Fibroblast of peridontal ligament (primary cell): ENCODE results near the gene NSMCE1.

ENCODE experiments used
- DNase-seq: peaks from one replicate; pipeline ENCODE4 v3.0.0-alpha.2; 2010; ENCODE audit errors: extremely low read depth

The NSMCE1 gene

DNA sequence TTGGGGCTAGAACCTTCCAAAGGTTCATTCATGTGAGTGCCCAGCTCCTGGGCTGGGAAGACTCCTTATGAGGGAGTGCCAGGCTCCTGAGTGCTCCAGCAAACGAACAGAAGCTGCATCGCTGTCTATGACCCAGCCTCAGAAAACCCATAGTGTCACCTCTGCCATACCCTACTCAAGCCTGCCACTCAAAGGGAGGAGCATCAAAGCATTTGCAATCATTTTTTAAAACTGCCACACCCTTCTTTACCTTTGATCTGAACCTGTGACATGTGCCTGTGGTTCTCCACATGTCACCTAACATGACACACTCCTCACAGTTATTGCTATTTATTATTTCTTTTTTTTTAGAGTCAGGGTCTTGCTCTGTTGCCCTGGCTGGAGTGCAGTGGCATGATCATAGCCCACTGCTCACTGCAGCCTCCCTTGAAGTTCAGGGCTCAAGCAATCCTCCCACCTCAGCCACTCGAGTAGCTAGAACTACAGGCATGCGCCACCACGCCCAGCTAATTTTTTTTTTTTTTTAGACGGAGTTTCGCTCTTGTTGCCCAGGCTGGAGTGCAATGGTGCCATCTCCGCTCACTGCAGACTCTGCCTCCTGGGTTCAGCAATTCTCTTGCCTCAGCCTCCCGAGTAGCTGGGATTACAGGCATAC is 72.5 kb downstream of the NSMCE1 start:
- no peak for DNase-seq

DNA sequence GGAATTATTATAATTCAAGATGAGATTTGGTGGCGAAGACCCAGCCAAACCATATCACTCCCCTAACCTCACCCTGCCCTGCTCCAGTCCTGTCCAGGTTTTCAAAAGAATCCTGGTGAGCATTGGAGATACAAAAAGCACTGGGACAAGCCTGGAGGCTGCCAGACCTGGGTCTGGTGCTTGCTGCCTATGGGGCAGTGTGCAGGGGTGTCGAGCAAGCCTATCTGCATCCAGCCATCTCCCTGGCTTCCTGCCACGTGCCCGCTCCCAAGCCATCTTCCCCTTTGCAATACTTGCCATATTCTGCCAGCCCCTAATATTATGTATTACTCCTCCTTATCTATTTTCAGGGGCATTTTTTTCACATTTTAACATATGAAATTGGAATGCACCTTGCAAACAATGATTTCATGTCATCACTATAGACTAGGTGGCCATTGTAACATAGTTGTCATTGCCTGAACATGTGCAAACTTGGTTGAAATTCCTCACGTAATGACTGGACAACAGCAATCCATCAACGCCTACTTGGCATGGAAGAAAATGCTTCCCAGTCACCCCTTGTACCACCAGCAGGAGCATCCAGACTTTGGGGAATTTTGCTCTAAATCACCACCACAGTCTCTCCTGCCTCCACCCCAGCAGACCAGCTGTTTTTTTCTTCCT is 73.4 kb downstream of the NSMCE1 start:
- no peak for DNase-seq

DNA sequence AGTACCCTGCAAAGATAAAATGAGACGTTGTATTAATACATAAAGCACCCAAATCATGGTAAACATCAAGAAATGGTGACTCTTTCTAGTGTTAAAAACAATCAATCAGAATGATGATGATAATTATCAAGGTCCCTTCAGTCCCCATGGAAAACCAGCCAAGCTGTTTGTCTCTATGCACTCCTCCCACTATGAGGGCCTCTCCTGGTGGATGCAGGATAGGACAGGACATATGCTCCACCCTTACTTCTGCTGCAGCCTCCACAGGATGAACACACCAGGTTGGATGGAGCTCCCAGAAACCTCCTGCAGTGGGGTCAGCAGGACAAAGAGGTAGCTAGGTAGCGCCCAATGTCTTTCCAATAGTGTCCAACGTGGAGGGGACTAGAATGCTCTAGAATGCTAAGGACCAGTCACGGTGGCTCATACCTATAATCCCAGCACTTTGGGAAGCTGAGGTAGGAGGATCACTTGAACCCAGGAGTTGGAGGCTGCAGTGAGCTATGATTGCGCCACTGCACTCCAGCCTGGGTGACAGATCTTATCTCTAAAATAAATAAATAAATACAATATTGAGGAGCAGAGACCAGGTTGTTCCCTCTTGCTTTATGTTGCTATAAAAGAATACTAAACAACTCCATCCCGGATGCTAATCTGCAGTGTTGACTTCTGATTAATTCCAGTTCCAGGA is 75.1 kb downstream of the NSMCE1 start:
- DNase-seq = no peak

DNA sequence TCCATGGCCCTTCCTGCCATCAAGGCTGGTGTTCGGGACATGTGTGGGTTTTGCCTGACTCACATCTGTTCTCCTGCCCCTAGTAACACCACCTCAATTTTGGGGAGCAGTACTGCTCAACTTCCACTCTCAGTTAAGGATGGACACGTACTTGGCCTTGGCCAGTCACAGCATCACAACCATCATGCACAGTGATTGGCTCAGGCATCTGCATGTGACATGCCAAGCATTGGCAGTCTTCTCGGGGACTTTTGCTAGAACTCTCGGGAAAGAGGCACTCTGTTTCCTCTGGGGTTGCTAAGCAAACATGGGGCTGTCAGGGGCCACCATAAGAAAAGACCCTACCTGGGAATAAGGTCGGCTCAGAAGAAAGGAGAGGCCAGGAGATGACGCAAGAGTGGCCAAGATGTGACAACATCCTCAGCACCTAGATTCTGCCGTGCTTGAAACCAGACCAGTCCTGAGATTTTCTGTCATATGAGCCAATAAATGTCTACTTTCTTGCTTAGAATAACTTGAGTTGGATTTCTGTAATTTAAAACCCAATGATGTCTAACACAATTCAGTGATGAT is 77.1 kb downstream of the NSMCE1 start:
- no peak for DNase-seq

DNA sequence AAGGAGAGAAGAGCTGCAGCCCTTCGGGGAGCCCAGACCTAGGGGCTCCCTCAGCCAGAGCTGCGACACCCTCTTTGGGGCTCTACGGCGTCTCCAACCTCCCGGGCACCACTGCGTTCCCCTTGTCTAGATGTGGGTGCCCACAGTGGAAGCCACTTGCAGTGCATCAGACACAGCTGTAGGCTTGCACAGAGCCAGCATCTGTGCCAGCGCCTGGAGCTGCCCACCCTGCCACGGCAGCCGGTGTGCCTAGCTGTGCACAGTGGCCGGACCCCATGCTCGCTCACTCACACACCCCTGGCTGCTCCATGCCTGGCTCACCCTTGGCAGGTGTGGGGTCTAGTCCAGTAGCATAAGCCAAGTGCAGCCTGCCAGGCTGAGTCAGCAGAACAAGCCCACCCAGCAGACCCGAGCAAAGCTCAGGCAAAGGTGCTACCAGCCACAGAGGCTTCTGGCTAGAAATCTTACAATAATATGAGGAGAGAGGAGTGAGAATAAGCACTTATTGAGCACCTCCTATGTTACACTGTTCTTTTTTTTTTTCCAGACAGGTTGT is 78.2 kb downstream of the NSMCE1 start:
- no peak for DNase-seq

DNA sequence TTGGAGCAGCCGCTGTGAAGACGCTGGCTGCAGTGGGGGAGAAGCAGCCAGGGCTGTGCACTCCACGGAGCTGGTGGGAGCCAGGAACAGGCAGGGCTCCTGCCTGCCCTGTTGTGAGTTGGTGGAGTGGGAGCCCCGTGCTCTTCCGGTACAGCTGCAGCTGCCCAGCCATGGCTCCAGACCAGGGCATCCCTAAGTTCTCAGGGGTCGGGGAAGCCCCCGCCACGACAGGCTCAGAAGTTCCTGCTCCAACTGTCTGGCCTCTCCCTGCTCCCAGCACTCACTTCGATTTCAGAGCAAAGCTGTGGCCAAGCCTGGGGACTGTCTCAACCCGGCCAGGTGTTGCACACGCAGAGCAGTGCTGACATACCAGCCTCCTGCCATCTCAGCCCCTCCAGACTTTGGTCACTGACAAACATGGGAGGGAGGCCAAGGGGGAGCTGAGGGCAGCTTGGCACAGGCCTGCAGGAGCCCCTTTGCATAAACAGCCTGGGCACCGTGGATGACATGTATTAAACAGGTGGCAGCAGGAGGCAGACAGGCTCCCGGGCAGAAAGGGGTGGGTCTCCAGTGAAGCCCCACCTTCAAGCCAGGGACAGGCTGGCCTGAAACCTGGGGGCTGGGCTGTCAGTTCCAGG is 79.1 kb downstream of the NSMCE1 start:
- no peak for DNase-seq

DNA sequence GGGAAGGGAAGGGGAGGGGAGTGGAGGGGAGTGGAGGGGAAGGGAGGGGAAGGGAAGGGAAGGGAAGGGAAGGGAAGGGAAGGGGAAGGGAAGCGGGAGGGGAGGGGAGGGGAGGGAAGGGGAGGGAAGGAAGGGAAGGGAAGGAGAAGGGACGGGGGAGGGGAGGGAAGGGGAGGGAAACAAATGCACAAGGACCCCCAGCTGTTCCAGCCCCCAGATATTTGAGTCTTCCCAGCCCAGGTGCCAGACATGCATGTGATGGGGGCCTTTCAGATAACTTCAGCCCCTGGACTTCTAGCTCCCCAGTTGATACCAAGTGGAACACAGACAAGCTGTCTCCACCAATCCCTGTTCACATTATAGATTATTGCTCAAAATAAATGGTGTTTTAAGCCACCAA is 79.9 kb downstream of the NSMCE1 start:
- DNase-seq = no peak

DNA sequence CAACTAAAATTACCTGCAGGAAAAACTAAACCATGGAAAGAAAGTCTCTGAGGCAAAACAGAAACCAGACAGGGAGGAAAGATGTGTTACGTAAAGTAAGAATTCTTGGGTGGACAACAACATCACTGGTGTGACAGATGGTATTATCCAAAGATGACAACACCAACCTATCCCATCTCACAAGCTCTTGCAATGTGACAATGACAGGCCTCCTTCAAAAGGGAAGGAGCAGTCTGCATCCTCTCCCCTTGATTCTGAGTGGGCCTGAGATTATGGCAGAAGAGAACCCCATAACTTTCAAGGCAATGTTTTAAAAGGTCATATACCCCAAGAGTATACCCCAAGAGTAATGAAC is 82.8 kb downstream of the NSMCE1 start:
- DNase-seq = no peak

DNA sequence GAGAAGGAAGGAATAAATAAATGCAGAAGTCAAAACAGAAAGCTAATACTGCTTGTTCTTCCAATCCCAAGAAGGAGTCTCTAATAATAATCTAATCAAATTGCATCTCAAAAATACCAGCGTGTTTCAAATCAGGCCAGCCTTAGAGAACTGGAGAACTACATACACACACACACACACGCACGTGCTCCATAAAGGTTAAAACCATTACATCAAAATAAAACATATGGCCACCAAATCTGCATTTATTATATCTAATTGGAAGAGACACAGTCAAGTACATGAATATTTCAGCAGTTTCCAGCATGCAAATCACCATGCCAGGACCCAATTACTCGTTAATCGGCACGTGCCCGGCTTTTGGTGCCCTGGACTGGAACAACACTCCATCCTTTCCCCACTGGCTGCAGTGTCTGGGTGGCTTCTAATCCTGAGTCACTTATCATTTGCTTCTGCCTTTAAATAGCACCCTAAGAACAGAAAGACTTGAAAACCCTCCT is 85.6 kb downstream of the NSMCE1 start:
- DNase-seq = no peak

DNA sequence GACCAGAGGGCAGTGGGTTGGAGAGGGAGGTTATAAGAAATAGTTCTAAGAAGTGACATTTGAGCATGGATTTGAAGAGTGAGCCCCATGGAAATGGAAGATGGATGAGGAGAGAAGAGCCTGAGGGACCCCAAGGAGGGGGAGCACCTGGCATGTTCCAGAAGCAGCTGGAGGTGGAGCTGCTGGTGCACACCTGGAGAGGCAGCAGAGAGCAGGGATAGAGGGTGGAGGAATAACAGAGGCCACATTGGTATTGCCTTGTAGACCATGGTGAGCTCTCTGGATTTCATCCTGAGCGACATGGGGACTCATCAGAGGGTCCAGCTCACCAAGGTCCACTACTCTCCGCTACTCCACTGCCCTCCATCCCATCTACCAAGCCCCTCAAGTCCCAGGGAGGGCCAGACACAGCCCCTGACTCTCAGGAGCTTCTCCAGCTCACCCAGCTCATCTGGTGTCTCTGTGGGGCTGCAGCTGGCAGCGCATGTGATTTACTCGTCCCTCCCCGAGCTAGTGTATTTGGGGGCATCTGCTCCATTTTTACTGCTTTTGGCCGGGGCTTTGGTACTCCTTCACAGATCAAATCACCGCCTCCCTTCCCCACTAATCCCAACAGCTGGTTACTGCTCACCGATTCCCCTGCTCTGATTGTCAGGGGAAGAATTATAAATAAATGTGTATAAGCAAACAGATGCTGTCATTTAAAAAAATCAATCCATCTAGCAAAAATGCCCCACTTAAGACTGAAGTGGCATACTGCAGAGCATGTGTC is 87.4 kb downstream of the NSMCE1 start:
- no peak for DNase-seq

DNA sequence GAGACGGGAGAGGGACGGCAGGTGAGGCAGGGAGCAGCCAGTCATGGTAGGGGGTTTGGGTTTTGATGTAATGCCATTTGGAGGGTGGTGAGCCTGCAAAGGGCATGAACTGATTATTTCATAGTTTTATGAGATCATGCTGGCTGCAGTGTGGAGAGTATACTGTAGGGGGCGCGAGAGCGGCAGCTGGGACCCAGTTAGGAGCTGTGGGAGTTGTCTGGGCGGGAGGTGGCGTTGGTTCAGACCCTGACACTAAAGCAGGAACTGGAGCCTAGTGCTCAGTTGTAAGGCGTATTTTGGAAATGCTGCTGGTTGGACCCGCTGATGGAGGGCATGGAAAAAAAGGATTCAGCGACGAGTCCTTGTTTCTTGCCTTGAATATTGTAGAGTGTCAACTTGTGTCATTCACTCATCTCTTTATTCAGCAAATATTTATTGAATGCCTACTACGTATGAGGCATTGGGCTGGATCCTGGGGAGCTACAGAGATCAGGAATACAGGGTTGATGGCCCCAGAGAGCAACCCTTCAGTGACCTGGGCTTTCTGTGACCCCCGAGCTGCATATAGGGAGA is 89.0 kb downstream of the NSMCE1 start:
- DNase-seq = peak; percentile 54

DNA sequence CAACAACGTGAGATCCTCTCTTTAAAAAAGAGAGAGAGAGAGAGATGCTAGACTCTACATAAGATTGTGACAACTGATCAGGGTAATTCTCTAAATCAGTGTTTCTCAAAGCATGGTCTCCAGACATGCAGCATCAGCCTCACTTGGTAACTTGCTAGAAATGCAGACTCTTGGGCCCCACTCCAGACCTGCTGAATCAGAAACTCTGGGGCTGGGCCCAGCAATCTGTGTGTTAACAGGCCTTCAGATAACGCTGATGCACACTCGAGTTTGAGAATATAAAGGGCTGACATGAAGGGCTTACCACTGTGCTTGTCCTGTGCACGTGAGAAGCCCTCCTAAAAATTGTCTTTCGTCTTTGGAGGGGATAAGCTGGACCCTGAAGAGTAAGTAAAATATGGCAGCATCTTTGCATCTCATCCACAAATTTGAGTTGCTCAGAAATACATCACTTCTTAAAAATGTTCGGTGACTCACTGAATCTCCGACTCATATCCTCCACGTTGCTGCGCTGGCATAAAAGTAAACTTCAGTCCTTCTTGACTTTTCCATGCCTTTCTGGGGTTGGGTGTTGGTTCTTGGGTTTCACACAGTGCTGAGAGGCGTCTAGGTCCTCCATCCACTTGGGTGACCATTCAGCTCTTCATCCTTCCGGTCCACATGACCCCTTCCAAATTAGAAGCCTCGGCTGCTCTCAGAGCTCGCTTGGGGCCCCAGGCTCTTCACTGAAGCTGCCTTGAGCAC is 91.4 kb downstream of the NSMCE1 start:
- peak; percentile 80 for DNase-seq

DNA sequence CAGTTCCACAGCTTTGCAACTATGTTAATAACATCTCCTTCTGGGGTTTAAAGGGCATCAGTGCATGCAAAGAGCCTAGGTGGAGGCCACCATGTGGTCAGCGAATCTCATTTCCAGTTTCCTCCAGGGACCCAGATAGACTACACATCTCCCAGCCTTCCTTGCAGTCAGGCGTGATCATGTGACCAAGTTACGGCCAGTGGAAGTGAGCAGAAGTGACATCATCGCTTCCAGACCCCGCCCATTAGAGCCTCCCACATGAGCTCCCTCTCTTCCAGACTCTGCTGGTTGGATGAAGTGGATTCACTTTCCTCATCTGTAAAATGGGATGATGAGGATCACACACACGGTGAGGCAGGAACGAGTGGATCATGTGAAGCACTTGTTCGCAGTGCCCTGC is 92.7 kb downstream of the NSMCE1 start:
- DNase-seq = no peak
